Subcutaneous adipose tissue (tissue), 4 donors: ENCODE measurements around the gene CACNA1B. TPM values are rescaled to one million over a fixed set of nuclear protein-coding genes. Genes with fewer than 3 reads are reported as not detected.

ENCODE experiments used
- CTCF ChIP-seq: fragments of 450-650 bp; IDR thresholded peaks from one replicate; pipeline ENCODE4 v1.5.1; 2016; ENCODE audit warnings: low read depth, mild to moderate bottlenecking, control low read depth, antibody characterized with exemption, moderate library complexity
- total RNA-seq, 4 donors: library from RNA; depleted of rRNA; stranded (reverse); fragments of >200 nt; gene quantifications; one replicate each; pipeline ENCODE4 v1.1.0, GENCODE V29; 2016

The CACNA1B gene
- total RNA-seq, 4 donors from 2014 or later = not detected

- TF ChIP-seq CTCF = no peak
Measured at GRCh38 chr9:137876781-137877386, 698 bp upstream of the CACNA1B start.

- no peak for TF ChIP-seq CTCF
Measured at GRCh38 chr9:137878146-137878941, 762 bp downstream of the CACNA1B start.

GRCh38 chr9:137879052-137879451 lies 1.5 kb downstream of the CACNA1B start:
- TF ChIP-seq CTCF = no peak

GRCh38 chr9:137879566-137880150 lies 2.1 kb downstream of the CACNA1B start:
- no peak for TF ChIP-seq CTCF

GRCh38 chr9:137880160-137880975 lies 2.8 kb downstream of the CACNA1B start:
- TF ChIP-seq CTCF = no peak

- TF ChIP-seq CTCF = no peak
Measured at GRCh38 chr9:137880976-137881530, 3.5 kb downstream of the CACNA1B start.
